Measurements from ENCODE around the gene PON3. TPM values are rescaled to one million over a fixed set of nuclear protein-coding genes. Genes with fewer than 3 reads are reported as not detected.
A peak's percentile ranks its signal among the peaks of the same experiment; 100 is the strongest.

The PON3 gene
- total RNA-seq, 1 donor: not detected

DNA sequence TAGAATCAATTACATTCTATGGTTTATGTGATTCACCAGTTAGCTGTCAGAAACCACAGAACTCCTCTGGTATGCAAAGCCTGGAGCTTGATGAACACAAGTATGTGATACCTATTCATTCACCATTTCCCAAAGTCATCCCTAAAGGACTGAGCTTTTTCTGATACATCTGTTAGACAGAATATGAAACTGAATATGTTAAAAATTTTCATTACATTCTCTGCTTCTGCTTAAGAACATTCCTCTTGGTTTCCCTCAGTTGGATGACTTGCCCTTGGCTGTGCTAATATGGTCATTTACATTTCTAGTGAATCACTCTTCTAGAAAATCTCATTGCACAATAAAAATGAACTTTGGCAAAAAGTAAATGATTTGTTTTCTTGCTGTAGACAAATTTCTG, 61.1 kb downstream of the PON3 start:
- TF ChIP-seq, protein P1, sequence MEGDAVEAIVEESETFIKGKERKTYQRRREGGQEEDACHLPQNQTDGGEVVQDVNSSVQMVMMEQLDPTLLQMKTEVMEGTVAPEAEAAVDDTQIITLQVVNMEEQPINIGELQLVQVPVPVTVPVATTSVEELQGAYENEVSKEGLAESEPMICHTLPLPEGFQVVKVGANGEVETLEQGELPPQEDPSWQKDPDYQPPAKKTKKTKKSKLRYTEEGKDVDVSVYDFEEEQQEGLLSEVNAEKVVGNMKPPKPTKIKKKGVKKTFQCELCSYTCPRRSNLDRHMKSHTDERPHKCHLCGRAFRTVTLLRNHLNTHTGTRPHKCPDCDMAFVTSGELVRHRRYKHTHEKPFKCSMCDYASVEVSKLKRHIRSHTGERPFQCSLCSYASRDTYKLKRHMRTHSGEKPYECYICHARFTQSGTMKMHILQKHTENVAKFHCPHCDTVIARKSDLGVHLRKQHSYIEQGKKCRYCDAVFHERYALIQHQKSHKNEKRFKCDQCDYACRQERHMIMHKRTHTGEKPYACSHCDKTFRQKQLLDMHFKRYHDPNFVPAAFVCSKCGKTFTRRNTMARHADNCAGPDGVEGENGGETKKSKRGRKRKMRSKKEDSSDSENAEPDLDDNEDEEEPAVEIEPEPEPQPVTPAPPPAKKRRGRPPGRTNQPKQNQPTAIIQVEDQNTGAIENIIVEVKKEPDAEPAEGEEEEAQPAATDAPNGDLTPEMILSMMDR (IDR thresholded peaks at IDR 0.05; ENCODE audit: insufficient read depth, low read length): no peak
- no peak overlapping the region for H3K4me3 ChIP-seq (ENCODE audit: low read depth, low read length)
- peak; percentile 16 for DNase-seq (ENCODE audit: low read depth)

DNA sequence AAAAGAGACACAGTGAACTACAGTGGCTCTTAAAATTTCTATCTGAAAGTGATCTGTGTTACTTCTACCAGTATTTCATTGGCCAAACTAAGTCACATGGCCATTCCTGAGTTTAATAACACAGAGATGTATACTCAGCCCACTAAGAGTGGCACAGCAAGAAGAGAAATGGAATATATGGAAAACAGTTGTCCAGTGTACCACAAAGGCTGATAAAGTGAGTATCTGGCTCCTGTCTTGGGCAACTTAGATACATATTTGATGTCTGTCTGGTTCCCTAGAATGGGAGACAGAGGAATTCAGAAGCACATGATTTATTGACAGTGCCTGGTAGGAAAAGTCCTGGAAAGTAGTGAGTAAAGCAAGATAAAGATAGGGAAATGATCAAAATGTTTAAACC, 61.7 kb downstream of the PON3 start:
- TF ChIP-seq, protein P1 (IDR thresholded peaks at IDR 0.05; ENCODE audit: insufficient read depth, low read length): no peak
- DNase-seq (ENCODE audit: low read depth): no peak
- no peak overlapping the region for H3K4me3 ChIP-seq (ENCODE audit: low read depth, low read length)

DNA sequence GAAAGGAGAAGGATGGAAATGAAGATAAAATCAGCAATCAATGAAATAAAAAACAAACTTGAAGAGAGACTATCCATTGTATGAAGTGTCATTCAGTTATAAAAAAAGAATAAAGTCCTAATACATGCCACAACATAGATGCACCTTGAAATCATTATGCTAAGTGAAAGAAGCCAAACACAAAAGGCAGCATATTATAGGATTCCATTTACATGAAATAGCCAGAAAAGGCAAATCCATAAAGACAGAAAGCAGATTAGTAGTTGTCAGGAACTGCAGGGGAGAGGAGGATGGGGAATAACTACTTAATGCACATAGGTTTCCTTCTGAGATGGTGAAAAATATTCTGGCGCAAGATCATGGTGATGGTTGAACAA, 65.2 kb downstream of the PON3 start:
- H3K4me3 ChIP-seq (ENCODE audit: low read depth, low read length): peak overlapping the region; percentile 51
- TF ChIP-seq, protein P1 (IDR thresholded peaks at IDR 0.05; ENCODE audit: insufficient read depth, low read length): no peak
- no peak for DNase-seq (ENCODE audit: low read depth)

DNA sequence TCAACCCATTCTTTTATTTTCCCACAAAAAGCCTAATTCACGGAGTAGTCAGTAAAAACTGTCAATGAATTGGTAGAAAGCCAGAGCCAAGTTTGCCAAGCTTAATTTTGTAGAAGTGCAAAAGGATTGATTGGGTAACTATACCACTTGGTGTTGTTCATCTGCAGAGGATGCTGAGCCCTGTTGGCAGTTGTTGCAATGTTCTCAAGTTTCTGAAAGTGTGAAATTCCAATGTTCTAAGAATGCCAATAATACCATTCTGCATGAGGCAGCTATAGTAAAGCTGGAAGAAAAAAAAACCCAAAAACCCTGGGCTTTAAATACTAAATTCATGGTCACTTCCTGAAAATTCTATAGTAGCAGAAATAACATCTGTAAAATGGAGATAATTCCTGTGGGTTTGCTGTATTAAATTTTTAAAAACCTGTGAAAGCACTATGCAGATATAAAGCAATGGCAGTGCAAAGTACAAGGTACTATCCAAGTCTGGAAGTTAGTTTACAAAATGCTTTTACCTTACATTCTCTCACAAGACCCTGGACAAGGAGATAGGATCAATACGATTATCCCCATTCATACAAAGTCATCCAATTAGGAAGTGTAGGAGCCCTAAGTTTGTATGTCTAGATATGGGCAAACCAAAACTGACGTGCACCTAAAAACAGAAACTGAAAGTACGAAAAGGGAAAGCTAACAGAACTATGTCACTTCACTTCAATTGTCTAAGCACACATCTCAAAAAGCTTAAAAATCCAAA, 65.8 kb downstream of the PON3 start:
- H3K4me3 ChIP-seq (ENCODE audit: low read depth, low read length): peak overlapping the region; percentile 51
- TF ChIP-seq, protein P1 (IDR thresholded peaks at IDR 0.05; ENCODE audit: insufficient read depth, low read length): no peak
- peak; percentile 9 for DNase-seq (ENCODE audit: low read depth)

DNA sequence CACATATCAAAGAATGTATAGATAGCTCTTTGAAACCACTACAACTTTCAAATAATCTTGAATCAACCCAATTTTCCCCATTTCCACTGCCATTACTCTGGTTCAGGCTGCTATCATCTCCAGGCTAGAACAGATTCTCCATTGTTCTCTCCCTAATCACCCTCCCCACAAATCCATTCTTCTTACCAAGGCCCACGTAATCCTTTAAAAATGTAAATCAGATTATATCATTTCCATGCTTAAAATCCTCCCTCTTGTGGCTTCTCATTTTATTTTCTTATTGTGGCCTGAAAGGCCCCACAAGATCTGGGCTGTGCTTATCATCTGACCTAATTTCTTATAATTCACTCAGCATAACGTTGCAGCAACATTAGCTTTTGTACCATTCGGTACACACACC, 68.8 kb downstream of the PON3 start:
- H3K4me3 ChIP-seq (ENCODE audit: low read depth, low read length): no peak overlapping the region
- peak; percentile 4 for DNase-seq (ENCODE audit: low read depth)
- TF ChIP-seq, protein P1 (IDR thresholded peaks at IDR 0.05; ENCODE audit: insufficient read depth, low read length): no peak

DNA sequence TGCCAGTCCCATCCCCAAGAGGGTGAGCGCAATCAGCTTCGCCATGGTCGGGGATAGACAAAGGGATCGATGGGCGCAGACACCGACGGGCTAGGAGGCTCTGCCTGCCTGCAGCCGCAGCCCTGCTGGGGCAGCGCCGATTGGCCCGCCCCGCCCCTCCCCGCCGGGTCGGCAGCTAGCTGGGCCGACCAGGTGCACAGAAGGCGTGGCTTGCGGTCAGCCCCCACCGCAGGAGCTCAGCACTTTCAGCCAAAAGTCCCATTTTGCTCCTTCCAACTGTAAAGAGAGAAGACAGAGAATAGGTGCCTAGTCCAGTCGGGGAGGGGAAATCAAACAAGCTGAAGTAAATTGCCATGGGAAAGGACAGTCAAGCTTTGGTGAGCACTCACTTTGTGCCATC, 71.7 kb downstream of the PON3 start, which contains the start of gene PON1:
TSS of gene PON1 (minus strand) at position 102 of the 400 bp plus-strand sequence. CDS start at position 45, 57 bp downstream.
- no peak for DNase-seq (ENCODE audit: low read depth)
- H3K4me3 ChIP-seq (ENCODE audit: low read depth, low read length): no peak within 1 kb of the TSS
- TF ChIP-seq, protein P1 (IDR thresholded peaks at IDR 0.05; ENCODE audit: insufficient read depth, low read length): no peak

All from fibroblast of the aortic adventitia (primary cell).